GM21825 (cell line): ENCODE data around the gene KIAA1328.

ENCODE experiments used
- ATAC-seq: cut with Tn5 transposase; IDR thresholded peaks from one replicate; pipeline ENCODE4 v1.9.1; 2021; ENCODE audit warnings: mild to moderate bottlenecking, moderate library complexity; ENCODE audit not compliant: unreplicated experiment

KIAA1328 gene

DNA sequence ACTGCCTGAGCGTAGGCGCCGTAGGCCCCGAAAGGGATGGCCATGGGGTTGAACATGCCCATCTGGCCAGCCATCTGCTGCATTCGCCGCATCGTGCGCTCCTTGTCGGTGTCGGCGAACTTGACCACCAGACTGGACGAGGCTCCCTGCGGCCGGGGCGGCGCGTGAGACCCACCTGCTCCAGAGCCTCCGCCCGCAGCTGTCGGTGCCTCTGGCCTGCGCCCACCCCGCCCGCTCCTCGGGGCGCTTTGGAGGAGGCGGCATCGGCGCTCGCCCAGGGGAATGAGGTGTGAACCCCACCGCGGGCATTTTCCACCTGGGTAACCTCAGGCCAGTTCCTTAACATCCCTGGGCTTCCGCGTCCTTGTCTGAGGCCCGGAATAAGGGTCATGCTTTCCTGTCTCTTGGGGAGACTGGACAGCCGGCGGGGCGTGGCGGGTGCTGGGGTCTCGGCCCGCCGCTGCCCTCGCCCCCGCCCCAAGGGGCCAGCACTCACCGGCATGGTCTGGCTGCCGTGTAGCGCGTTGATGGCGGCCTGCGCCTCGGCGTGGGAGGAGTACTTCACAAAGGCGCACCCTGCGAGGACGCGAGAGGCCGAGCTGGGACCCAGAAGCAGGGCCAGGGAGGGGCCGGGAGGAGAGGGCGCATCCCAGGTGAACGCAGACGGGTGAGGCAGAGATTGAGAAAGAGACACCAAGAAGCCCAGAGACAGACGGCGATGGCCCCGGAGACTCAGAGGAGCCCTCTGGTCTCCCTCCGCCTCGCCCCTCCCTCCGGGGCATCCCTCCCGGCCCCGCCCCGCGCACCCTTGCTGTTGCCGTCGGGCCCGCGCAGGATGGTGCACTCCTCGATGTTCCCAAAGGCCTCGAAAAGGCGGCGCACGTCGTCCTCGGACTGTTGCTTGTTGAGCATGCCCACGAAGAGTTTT is 445.6 kb downstream of the KIAA1328 start:
- no peak for ATAC-seq

DNA sequence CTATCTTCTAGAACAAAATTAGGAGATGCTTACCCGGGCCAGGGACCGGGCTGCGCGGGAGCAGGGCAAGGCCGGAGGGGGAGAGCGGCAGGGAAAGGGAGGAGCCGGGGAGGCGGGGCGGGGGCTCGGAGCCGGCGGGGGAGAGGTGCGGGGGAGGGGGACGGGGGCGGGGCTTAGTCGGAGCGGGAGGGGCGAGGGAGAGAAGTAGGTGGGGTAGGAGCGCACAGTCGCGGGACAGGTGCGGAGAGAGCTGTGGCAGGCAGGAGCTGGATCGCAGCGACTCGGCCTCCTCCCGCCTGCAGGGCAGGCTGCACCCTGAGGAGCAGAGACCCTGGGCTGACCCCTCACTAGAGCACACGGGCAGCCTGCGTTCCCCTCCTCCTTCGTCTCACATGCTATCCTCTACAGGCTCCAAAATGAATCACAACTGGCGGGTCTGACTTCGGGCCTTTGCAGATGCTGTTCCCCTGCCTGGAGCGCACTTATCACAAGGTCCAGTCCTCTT is 446.4 kb downstream of the KIAA1328 start:
- no peak for ATAC-seq

DNA sequence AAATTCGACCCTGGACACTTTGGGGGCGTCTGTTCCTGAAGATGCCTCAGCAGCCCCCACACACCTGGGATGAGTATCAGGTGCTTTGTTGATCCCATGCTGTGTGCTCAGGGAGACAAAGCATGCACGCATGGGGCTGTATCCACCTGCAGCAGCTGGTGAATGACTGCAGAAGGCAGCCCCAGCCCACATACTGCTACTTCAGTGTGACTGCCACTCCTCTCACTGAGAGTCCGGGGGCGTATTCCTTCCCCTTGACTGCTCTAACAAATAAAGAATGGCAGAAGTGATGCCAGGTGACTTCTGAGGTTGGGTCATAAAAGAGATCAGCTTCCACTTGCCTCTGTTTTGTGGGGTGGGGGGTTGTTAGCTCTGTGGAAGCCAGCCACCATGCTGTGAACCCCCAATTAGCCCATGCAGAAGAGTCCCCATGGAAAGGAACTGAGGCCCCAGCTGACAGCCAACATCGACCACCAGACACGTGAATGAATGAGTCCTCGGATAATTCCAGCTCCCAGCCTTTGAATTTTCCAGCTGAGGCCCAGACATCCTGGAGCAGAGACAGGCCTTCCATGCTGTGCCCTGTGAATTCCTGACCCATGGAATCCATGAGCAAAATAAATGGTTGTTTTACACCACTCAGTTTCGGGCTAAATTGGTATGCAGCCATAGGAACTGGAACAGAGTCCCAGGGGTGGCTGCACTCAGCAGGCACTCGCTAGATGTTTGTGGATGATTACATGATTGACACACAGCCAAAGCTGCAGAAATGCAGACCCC is 447.4 kb downstream of the KIAA1328 start:
- no peak for ATAC-seq

DNA sequence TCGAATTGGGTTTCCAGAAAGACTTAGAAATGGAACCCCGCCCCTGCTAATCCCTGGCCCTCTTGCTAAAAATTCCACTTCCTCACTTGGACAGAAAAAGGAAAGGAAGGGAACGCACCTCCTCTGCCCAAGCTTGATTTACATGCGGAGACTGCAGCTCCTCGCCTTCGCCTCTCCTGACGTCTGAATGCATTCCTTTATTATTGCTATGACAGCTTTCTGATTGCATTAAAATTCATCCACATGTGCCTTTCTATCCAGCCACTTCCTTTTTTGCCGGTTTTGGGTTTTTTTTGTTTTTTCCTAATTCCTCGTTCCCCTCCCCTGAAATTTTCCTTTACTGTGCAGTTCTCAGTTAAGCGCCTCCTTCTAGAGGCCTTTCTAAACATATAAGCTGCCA is 448.9 kb downstream of the KIAA1328 start:
- ATAC-seq: no peak
